ENCODE measurements around the gene ABCC5. TPM values are rescaled to one million over a fixed set of nuclear protein-coding genes. Genes with fewer than 3 reads are reported as not detected.

Gene ABCC5
- total and polyA plus RNA-seq, 2 of the 8 experiments (the other 6 are each of a cell fraction or from before 2014, with no cell fraction given) = 25.3 to 40.8 TPM

- ChIA-PET CTCF (ENCODE audit: partially characterized antibody) (interaction anchor here (3.1 kb wide), 1 partner anchor 116 kb away, joined by 14 read pairs; no protein-coding TSS in a partner anchor), POLR2A (ENCODE audit: partially characterized antibody) (no interaction called here)
- 78% methylated on average over 6 of the region's 6 CpGs; no CpG with 5 or more reads in 1 of the 2 experiments for WGBS, 2 experiments (ENCODE audit: extremely low coverage in 1 of 2, insufficient coverage in 1 of 2, insufficient read length in 1 of 2, insufficient replicate concordance in 2 of 2, low coverage in 1 of 2, low lambda C conversion rate in 2 of 2, missing lambda C conversion rate in 1 of 2)
- TF ChIP-seq POLR2A (IDR thresholded peaks at IDR 0.05; ENCODE audit: control extremely low read depth in 1 of 2, low read depth in 2 of 2, low read length in 2 of 2) (no peak), CTCF (IDR thresholded peaks at IDR 0.05; ENCODE audit: control extremely low read depth in 1 of 3, insufficient read depth in 1 of 3, low read depth in 1 of 3, low read length in 3 of 3) (no peak), TCF12 (IDR thresholded peaks at IDR 0.05; ENCODE audit: low read depth, low read length) (no peak), ATF2 (IDR thresholded peaks at IDR 0.05; ENCODE audit: low read length) (no peak), GABPA (IDR thresholded peaks at IDR 0.05; ENCODE audit: borderline replicate concordance, insufficient read depth, low read length) (no peak)
Measured at GRCh38 chr3:184011937-184012889, 5.5 kb downstream of the ABCC5 start.

More at GRCh38 chr3:184011937-184012889, 5.5 kb downstream of the ABCC5 start:
- no peak overlapping the region for H2BK5ac ChIP-seq (ENCODE audit: low read depth, low read length)
- no peak overlapping the region for H3K4me2 ChIP-seq (ENCODE audit: insufficient read depth in 1 of 2, low read depth in 2 of 2, low read length in 2 of 2)
- no peak overlapping the region for H4K5ac ChIP-seq (ENCODE audit: insufficient read length, low read depth, low read length)
- H2BK12ac ChIP-seq (ENCODE audit: low read depth, low read length) = no peak overlapping the region
- H4K8ac ChIP-seq (ENCODE audit: extremely low read depth, insufficient read depth, low read length) = no peak overlapping the region
- H3K23me2 ChIP-seq (ENCODE audit: low read depth, low read length) = peaks cover 3% of the 10 kb centered on the region; the same call in 1 of the 2 replicates
- H3K4me3 ChIP-seq (ENCODE audit: extremely low read depth in 1 of 4, insufficient read depth in 2 of 4, low read depth in 3 of 4, low read length in 4 of 4) = no peak overlapping the region
- H4K20me1 ChIP-seq (replicated peaks in 1 of 2; ENCODE audit: control insufficient read depth in 1 of 2, insufficient read depth in 2 of 2, low read length in 2 of 2) = peaks cover 2 to 3% of the 10 kb centered on the region in 2 experiments
- H3K79me1 ChIP-seq (ENCODE audit: low read depth, low read length) = no peaks in the 10 kb centered on the region; the same call in 1 of the 2 replicates
- no peaks in the 10 kb centered on the region for H3K9me3 ChIP-seq (ENCODE audit: insufficient read depth in 2 of 2, low read depth in 1 of 2, low read length in 1 of 2)
- no peak overlapping the region for H2BK20ac ChIP-seq (ENCODE audit: low read length)
- H3K4ac ChIP-seq (replicated peaks; ENCODE audit: insufficient read length, low read depth, low read length) = no peak overlapping the region
- H3K79me2 ChIP-seq (ENCODE audit: control insufficient read depth in 1 of 2, insufficient read depth in 2 of 2, low read length in 2 of 2) = peaks cover 0 to 22% of the 10 kb centered on the region in 2 experiments; a peak in 2 of 4 replicates
- H3K23ac ChIP-seq (ENCODE audit: insufficient read length) = no peak overlapping the region
- no peak overlapping the region for H3K18ac ChIP-seq (ENCODE audit: extremely low read depth, low read length)
- H3K9ac ChIP-seq (replicated peaks in 1 of 4; ENCODE audit: extremely low read depth in 1 of 4, low read depth in 3 of 4, low read length in 3 of 4) = no peak overlapping the region
- H3K36me3 ChIP-seq (ENCODE audit: control insufficient read depth in 2 of 4, insufficient read depth in 4 of 4, low read length in 3 of 4) = peaks cover 0 to 23% (median 7%) of the 10 kb centered on the region in 4 experiments; a peak in 5 of 8 replicates
- no peak overlapping the region for H2BK15ac ChIP-seq (ENCODE audit: low read length)
- DNase-seq (ENCODE audit: low read depth in 1 of 2, low spot score in 2 of 2) (no peak), FAIRE-seq (no peak)
- H2BK120ac ChIP-seq (replicated peaks; ENCODE audit: low read depth, low read length) = no peak overlapping the region
- peaks cover 2 to 9% (median 7%) of the 10 kb centered on the region in 4 experiments; a peak in 3 of 7 replicates for H3K4me1 ChIP-seq (replicated peaks in 1 of 4; ENCODE audit: control insufficient read depth in 3 of 4, insufficient read depth in 4 of 4, low read length in 3 of 4)
- H3K56ac ChIP-seq (replicated peaks; ENCODE audit: insufficient read length, low read depth, low read length) = peak overlapping the region; percentile 25
- H4K91ac ChIP-seq (replicated peaks; ENCODE audit: insufficient read length, low read length) = no peak overlapping the region
- H3K27ac ChIP-seq (ENCODE audit: low read depth, low read length) = no peak overlapping the region
- no peak overlapping the region for H3K14ac ChIP-seq (ENCODE audit: insufficient read length)
- no peak overlapping the region for H2AFZ ChIP-seq (ENCODE audit: low read length)
- H3K27me3 ChIP-seq (replicated peaks in 1 of 4; ENCODE audit: control insufficient read depth in 3 of 4, extremely low read depth in 1 of 4, insufficient read depth in 3 of 4, low read length in 3 of 4) = no peaks in the 10 kb centered on the region
- H2AK5ac ChIP-seq (ENCODE audit: low read depth, low read length) = no peak overlapping the region

Measured in H1 (cell line).